ENCODE data around the gene FMN1. TPM values are rescaled to one million over a fixed set of nuclear protein-coding genes. Genes with fewer than 3 reads are reported as not detected.
A peak's percentile ranks its signal among the peaks of the same experiment; 100 is the strongest.

FMN1 gene
- total RNA-seq, 1 donor from 2014 or later, result 4.2 TPM

- no peak for DNase-seq (ENCODE audit: extremely low spot score, unreplicated experiment)
- TF ChIP-seq CTCF (IDR thresholded peaks at IDR 0.05), result peak; percentile 76
- H3K27ac Mint-ChIP-seq (ENCODE audit: unreplicated experiment), result peak overlapping the region; percentile 89
These were observed 172.6 kb downstream of the FMN1 start for GRCh38 chr15:33021806-33022389.

GRCh38 chr15:33019354-33019981, 175.0 kb downstream of the FMN1 start:
- H3K27me3 Mint-ChIP-seq (ENCODE audit: unreplicated experiment), result no peaks in the 10 kb centered on the region
- DNase-seq (ENCODE audit: extremely low spot score, unreplicated experiment), result no peak
- H3K4me1 Mint-ChIP-seq (ENCODE audit: unreplicated experiment), result peaks cover 22% of the 10 kb centered on the region
- no peaks in the 10 kb centered on the region for H3K36me3 Mint-ChIP-seq (ENCODE audit: unreplicated experiment)
- no peak overlapping the region for H3K27ac Mint-ChIP-seq (ENCODE audit: unreplicated experiment)
- no peaks in the 10 kb centered on the region for H3K9me3 Mint-ChIP-seq (ENCODE audit: unreplicated experiment)
- no peak overlapping the region for H3K4me3 Mint-ChIP-seq (ENCODE audit: unreplicated experiment)
- no peak for TF ChIP-seq CTCF (IDR thresholded peaks at IDR 0.05)

More at GRCh38 chr15:33021806-33022389, 172.6 kb downstream of the FMN1 start:
- Mint-ChIP-seq H3K9me3 (ENCODE audit: unreplicated experiment) (no peaks in the 10 kb centered on the region), H3K36me3 (ENCODE audit: unreplicated experiment) (no peaks in the 10 kb centered on the region), H3K4me3 (ENCODE audit: unreplicated experiment) (no peak overlapping the region), H3K27me3 (ENCODE audit: unreplicated experiment) (no peaks in the 10 kb centered on the region), H3K4me1 (ENCODE audit: unreplicated experiment) (peaks cover 30% of the 10 kb centered on the region)

GRCh38 chr15:33016405-33017024, 178.0 kb downstream of the FMN1 start:
- no peak for DNase-seq (ENCODE audit: extremely low spot score, unreplicated experiment)
- H3K27ac Mint-ChIP-seq (ENCODE audit: unreplicated experiment), result no peak overlapping the region
- H3K4me3 Mint-ChIP-seq (ENCODE audit: unreplicated experiment), result no peak overlapping the region
- H3K36me3 Mint-ChIP-seq (ENCODE audit: unreplicated experiment), result no peaks in the 10 kb centered on the region
- H3K4me1 Mint-ChIP-seq (ENCODE audit: unreplicated experiment), result peaks cover 12% of the 10 kb centered on the region
- TF ChIP-seq CTCF (IDR thresholded peaks at IDR 0.05), result no peak
- no peaks in the 10 kb centered on the region for H3K27me3 Mint-ChIP-seq (ENCODE audit: unreplicated experiment)
- H3K9me3 Mint-ChIP-seq (ENCODE audit: unreplicated experiment), result no peaks in the 10 kb centered on the region

- peaks cover 12% of the 10 kb centered on the region for H3K4me1 Mint-ChIP-seq (ENCODE audit: unreplicated experiment)
- DNase-seq (ENCODE audit: extremely low spot score, unreplicated experiment), result no peak
- no peak for TF ChIP-seq CTCF (IDR thresholded peaks at IDR 0.05)
- H3K36me3 Mint-ChIP-seq (ENCODE audit: unreplicated experiment), result peaks cover 2% of the 10 kb centered on the region
- H3K27ac Mint-ChIP-seq (ENCODE audit: unreplicated experiment), result no peak overlapping the region
- no peak overlapping the region for H3K4me3 Mint-ChIP-seq (ENCODE audit: unreplicated experiment)
- H3K9me3 Mint-ChIP-seq (ENCODE audit: unreplicated experiment), result peaks cover 5% of the 10 kb centered on the region
- H3K27me3 Mint-ChIP-seq (ENCODE audit: unreplicated experiment), result no peaks in the 10 kb centered on the region
These were observed 179.9 kb downstream of the FMN1 start for GRCh38 chr15:33014586-33014985.

GRCh38 chr15:33013827-33014445, 180.6 kb downstream of the FMN1 start:
- Mint-ChIP-seq H3K27ac (ENCODE audit: unreplicated experiment) (peak overlapping the region; percentile 61), H3K9me3 (ENCODE audit: unreplicated experiment) (peaks cover 8% of the 10 kb centered on the region), H3K27me3 (ENCODE audit: unreplicated experiment) (no peaks in the 10 kb centered on the region), H3K4me1 (ENCODE audit: unreplicated experiment) (peaks cover 15% of the 10 kb centered on the region), H3K4me3 (ENCODE audit: unreplicated experiment) (no peak overlapping the region), H3K36me3 (ENCODE audit: unreplicated experiment) (peaks cover 2% of the 10 kb centered on the region)
- TF ChIP-seq CTCF (IDR thresholded peaks at IDR 0.05), result no peak
- DNase-seq (ENCODE audit: extremely low spot score, unreplicated experiment), result no peak

Measured in osteocyte (in vitro differentiated cells).